GM19023 (cell line): ENCODE data around the gene SLC39A1.
"Not testable (repeated sequence)": the region's sequence is repeated elsewhere in the genome, so short reads cannot be mapped to it uniquely, and the experiment has no call there.

ENCODE experiments used
- ATAC-seq: cut with Tn5 transposase; IDR thresholded peaks from one replicate; pipeline ENCODE4 v1.9.1; 2021; ENCODE audit warnings: mild to moderate bottlenecking, moderate library complexity; ENCODE audit not compliant: unreplicated experiment

The SLC39A1 gene, protein sequence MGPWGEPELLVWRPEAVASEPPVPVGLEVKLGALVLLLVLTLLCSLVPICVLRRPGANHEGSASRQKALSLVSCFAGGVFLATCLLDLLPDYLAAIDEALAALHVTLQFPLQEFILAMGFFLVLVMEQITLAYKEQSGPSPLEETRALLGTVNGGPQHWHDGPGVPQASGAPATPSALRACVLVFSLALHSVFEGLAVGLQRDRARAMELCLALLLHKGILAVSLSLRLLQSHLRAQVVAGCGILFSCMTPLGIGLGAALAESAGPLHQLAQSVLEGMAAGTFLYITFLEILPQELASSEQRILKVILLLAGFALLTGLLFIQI

DNA sequence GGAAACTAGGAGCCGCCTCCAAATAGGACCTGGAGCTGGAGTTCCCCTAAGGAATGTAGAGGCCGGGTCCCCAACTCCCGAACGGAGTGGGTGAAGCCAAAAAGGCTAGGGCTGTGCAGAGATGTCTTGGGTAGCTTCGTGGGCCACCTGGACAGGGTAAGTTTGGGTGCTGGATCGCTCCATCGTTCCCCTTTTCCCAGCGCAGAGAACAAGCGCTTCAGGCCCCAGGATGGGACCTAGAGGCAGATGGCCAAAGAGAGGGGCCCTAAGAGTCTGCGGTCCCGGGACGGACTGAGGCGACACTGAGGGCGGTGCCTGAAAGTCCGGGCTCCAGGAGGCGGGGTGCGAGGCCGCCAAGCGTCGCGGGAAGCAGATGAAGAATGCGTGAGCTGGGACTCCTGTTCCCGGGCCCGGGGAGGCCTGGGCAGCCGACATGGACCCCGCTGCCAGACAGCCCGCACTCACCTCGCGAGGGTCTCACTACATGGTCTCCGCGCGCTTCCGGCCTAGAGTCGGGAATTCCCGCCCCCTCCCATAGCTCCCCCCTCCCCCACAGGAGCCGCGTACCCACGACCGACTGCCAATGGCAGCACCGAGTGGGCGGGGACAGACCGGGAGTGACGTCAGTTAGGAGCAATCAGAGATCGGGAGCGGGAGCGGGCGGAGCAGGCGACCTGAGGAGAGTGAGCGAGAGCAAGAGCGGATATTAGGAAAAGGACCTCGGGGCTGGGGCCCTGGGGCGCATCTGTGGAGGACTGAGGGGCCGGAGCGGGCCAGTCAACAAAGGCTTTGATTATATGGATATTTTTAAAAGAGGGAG lies at the start of gene SLC39A1:
Gene SLC39A1 (minus strand): TSS at position 508 of the 820 bp plus-strand sequence. CDS start 822 bp downstream, outside the sequence.
- peak; percentile 54 for ATAC-seq

DNA sequence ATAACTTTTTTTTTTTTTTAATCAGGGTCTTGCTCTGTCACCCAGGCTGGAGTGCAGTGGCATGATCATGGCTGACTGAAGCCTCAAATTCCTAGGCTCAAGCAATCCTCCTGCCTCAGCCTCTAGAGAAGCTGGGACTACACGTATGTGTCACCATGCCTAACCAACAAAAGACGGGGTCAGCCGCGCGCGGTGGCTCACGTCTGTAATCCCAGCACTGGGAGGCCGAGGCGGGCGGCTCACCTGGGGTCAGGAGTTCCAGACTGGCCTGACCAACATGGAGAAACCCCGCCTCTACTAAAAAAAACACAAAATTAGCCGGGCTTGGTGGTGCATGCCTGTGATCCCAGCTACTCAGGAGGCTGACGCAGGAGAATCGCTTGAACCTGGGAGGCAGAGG lies 49.2 kb upstream of the SLC39A1 start:
- ATAC-seq, result not testable (repeated sequence)

DNA sequence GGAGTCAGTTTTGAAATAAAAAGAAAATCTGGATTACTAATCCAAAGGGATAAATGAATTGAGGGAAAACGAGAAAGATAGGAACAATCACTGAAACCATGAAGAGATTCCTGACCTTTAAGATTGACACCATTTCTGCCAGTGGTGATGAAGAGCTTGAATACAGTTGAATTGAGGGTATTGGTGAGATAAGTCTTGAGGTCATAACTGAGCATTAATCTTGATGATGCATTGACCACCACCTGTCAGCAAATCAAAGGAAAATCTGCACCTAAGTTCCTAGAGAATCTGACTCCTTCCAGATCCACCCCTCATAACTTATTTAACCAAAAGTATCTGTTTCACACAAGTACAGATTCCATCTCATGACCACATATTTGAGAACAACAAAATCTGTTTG lies 48.8 kb upstream of the SLC39A1 start:
- ATAC-seq, result no peak

DNA sequence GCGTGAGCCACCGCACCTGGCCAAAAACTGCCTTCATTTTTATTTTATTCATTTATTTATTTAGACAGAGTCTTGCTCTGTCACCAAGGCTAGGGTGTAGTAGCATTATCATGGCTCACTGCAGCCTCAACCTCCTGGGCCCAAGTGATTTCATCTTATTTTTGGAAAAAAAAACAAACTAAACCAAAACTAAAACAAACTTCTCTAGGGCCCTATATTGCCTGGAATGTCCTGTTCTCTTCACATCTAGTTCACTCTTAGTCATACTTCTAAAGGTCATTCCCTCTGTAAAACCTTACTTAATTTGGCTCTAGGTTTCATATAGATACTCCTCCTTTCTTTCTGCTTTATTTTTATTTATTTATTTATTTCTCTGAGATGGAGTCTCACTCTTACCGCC lies 42.8 kb upstream of the SLC39A1 start:
- no peak for ATAC-seq

DNA sequence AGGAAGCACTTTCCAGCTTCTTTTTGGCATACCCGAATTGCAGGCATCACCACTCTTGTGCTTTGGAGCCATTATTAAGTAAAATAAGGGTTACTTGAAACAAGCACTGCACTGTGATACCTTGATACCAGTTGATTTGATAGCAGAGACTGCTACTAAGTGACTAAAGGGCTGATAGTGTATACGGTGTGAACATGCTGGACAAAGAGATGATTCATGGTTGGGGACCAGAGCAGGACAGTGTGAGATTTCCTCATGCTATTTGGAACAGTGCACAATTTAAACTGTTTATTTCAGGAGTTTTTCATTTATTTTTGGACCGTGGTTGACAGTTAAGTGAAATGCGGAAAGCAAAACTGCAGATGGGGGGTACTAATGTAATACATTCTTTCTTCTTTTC lies 37.1 kb upstream of the SLC39A1 start:
- ATAC-seq, result no peak

DNA sequence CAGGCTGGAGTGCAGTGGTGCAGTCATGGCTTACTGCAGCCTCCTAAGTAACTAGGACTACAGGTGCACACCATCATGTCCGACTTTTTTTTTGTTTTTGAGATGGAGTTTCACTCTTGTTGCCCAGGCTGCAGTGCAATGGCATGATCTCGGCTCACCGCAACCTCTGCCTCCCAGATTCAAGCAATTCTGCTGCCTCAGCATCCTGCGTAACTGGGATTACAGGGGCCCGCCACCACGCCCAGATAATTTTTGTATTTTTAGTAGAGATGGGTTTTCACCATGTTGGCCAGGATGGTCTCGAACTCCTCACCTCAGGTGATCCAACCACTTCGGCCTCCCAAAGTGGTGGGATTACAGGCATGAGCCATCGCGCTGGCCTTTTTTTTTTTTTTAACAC lies 33.5 kb upstream of the SLC39A1 start:
- ATAC-seq, result not testable (repeated sequence)

DNA sequence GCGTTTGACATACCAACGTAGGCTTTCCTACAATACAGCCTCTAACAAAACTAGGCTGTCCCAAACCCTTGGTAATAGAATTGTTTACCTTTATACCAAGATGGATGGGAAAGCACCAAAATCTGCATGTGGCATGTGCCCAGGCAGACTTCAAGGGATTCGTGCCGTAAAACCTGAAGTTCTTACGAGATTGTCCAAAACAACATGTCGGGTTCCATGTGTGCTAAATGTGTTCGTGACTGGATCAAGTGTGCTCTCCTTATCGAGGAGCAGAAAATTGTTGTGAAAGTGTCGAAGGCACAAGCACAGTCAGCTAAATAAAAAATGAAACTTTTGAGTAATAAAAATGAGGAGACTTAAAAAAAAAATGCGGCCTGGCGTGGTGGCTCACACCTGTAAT lies 32.3 kb upstream of the SLC39A1 start:
- ATAC-seq, result no peak

DNA sequence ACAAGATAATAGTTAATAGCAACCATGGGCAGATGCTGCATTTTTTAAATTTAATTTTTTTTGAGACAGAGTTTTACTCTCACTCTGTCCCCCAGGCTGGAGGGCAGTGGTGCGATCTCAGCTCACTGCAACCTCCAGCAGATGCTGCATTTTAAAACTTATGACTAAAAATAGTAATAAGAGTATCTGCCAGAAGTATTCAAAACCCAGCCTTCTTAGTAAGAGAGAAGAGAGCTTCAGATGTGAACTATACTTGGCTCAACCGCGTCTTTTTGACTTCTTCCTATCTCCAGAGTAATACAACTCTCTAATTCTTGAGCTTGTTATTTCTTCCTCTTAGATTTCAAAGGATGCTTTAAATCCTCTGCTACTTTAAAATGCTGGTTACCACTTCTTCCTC lies 31.9 kb upstream of the SLC39A1 start:
- ATAC-seq, result no peak

DNA sequence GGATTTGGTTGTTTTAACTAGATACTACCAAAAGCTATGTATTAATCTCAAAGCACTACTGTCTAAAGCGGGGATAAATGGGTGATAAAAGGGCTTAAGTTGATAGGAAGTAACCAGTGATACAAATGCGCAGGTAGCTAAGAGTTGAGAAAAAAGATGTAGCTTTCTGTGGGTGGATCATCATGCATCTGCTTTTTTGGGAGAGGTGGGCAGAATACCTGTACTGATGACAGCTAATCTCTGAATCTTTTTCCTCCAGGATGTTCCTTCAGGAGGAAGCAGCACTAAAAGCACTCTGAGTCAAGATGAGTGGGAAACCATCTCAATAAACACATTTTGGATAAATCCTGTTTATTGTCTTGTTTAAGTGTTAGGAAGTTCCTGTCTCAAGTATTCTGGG lies 28.5 kb upstream of the SLC39A1 start:
- no peak for ATAC-seq

DNA sequence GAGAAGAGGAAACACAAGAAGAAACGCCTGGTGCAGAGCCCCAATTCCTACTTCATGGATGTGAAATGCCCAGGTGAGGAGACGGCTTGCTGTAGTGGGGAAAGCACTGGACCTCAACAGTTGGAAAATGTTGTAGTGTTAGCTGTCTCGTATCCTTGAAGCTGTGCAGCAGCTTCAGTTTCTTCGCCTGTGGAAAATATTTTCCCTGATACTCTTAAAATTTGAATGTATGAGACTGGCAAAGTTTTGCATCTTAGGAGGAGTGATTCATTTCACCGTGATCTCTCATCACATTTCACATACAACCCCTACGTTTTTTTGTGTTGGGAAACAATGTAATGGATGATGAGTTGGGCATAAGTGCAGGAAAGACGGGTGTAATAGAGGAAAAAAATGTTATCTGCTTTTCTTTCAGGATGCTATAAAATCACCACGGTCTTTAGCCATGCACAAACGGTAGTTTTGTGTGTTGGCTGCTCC lies 27.9 kb upstream of the SLC39A1 start:
- ATAC-seq, result no peak

DNA sequence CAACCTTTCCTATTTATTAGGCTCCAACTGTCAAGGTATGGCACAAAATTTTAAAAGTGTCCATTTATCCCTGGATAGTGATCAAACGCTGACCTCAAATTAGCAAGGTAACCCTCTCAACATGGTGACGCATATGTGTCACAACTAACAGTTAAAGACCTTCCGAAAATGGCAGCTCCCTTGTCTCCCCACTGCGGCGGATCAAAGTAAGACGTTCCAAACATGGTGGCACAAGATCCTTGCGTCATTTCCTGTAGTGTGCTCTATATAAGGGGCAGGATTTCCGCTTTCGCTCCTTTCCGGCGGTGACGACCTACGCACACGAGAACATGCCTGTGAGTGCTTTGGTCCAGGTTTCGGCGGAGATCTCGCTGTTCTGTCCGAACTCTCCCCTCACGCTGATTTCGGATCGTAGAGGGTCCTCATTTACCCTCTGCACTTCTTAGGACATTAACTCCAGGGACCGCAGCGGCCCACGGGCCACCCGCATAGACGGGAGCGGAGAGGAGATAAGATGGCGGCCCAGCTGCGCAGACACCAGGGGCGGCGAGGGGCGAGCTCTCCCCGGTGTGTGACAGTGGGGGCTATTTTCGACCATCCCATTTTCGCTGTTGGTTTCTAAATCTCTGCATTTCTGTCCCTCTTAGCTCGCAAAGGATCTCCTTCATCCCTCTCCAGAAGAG lies 27.3 kb upstream of the SLC39A1 start, which contains the start of gene RPS27:
Gene RPS27 (plus strand): TSS at position 295 of the 683 bp plus-strand sequence. CDS start 35 bp downstream, at position 330.
- ATAC-seq, result peak; percentile 73

DNA sequence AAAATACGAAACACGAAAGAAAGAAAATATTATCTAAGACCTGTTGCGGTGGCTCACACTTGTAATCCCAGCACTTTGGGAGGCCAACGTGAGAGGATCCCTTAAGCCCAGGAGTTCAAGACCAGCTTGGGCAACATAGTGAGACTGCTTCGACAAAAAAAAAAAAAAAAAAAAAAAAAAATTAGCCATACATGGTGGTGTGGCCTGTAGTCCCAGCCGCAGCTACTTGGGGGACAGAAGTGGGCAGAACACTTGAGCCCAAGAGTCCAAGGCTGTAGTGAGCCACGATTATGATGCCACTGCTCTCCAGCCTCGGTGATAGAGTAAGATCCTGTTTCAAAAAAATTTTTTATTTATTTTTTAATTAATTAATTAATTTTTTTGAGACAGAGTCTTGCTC lies 24.3 kb upstream of the SLC39A1 start:
- no peak for ATAC-seq

DNA sequence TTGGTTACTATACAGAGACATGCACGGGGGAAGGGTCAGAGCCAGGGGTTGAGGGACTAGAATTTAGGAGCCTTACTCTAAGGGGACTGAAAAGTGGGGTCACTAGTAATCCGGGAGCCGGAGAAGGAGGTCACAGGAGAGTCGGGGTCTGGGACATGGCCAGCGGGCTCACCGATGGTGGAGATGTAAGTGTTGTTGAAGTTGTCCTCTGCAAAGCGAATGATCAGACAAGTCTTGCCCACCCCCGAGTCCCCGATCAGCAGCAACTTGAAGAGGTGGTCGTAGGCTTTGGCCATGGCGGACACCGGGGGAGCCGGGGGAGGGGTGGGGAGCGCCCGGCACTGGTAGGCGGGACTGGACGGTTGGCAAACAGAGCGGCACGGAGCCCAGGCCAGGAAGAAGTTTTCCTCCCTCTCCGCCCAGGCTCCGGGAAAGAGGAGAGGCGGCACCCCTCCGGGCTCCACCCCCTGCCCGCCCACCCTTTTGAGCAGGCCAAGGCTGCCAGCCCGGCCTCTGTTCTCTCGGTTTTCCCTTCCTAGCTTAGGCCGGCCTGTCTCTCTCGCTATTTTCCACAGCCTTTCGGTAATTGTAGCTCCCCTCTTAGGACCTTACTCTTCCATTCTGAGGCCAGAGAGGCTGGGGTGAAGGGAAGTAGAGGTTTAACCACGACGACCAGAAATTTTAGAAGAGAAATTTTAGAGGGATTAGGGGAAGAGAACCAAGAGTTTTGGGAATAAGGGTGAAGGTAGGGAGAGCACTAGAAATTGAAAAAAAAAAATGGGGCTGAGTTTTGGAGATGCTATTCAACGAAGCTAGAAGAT lies 22.8 kb upstream of the SLC39A1 start, which contains the start of gene RAB13:
Gene RAB13 (minus strand): TSS at position 399 of the 821 bp plus-strand sequence. CDS start 103 bp downstream, at position 296.
- ATAC-seq, result no peak

DNA sequence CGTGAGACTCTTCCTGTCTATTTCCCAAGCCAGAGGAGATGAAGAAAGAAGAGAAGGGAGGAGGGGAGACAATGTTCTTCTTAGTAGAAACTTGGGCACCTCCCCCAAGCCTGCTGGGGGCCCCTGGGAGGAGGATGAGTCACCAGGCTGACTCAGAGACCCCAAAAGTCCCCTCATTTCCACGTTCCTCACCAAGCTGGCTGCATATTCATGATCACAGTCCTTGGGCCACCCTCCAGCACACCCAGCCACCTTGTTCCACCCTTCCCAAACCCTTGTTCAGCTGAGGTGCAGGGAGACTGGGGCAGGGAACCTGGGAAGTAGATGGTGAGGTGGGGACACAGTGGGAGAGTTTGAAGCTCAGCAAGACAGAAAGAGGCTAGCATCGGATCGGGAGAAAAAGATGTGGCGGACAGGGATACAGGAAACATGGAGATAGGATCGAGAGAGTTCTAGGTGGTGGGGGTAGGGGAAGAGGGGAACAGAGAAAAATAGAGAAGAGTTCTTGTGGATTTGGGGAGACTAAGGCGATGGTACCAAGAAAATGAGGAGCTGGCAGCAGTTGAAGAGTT lies 22.1 kb upstream of the SLC39A1 start:
- no peak for ATAC-seq

DNA sequence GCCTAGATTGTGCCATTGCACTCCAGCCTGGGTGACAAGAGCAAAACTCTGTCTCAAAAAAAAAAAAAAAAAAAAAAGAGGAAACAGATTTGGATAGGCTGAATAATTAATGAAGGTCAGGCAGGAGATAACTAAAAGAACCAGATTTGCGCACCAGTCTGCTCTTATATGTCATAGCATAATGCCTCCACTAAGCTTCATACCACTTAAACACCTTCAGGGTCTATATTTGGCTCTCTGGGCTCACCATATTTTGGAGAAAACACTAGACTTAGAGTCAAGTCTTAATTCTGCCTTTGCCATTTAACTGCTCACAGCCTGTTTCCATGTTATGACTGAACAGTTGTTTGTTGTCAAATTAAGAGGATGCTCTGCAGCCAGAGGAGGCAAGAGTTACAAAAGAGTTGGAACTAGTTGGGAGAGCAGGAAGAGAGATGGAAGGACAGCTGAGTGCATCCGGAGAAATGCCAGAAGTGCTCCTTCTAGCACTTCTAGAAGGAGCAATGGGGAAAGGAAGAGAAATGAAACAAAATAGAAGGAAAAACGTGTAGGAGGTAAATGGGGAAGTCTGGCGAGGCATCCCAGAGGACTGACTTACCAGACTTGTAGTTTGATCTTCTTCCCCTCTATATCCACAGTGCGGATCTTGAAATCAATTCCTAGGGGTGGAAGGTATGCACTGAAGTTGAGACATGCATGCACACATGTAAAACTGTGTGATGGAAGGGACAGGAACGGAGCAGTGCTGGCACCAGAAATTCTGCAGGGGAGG lies 21.0 kb upstream of the SLC39A1 start:
- ATAC-seq, result no peak

DNA sequence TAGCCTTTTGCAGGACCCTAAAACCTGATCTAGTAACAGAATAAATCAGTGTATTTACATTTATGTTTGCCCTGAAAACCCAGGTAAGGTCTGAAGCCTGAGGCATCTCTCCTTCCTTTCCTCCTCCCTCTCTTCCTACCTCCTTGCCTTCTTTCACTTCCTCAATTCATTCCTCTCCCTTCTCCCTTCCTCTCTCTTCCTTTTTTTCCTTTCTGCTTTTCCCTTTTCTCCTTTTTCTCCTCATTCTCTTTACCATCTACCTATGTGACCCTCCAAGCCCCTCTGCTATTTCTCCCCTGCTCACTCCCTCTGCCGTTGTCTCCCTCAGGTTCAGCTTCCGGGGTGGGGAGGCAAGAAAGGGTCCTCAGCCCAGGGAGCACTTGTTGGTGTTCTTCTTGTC lies 18.4 kb upstream of the SLC39A1 start:
- not testable (repeated sequence) for ATAC-seq

DNA sequence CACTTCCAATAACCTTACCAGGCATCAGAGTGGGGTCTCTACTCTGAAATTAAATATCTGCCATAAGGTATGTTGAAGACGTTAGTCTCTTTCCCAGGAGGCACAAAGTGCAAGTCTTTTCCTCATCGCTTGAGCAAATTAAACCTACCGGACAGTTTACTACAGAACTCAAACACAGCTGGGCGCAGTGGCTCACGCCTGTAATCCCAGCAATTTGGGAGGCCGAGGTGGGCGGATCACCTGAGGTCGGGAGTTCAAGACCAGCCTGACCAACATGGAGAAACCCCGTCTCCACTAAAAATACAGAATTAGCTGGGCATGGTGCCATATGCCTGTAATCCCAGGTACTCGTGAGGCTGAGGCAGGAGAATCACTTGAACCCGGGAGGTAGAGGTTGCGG lies 15.8 kb upstream of the SLC39A1 start:
- ATAC-seq, result not testable (repeated sequence)

DNA sequence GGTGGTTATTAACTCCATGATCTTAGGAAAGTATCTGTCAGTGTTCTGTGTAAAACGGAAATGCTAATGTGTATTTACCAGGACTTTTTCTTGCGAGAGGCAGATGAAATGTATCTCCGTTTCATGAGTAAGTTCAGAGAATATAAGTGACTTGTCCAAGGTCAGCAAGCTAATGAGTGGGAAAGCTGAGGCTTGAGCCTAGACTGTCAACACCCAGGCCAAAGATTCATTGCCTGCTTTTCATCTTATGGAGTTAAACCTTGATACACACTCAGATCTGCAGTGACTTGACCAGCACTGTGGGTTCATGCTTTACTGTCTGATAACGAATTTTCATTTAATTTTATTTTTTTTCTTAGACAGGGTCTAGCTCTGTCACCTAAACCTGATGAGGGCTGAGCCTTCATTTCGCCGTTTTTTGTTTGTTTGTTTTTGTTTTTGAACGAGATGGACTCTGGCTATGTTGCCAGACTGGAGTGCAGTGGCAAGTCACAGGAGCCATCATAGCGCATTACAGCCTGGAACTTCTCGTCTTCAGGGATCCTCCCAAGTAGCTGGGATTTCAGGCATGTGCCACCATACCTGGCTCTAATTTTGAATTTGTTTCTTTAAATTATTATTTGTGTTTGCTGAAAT lies 15.1 kb upstream of the SLC39A1 start:
- ATAC-seq, result no peak
